Measurements from ENCODE around the gene FAM209A. TPM values are rescaled to one million over a fixed set of nuclear protein-coding genes. Genes with fewer than 3 reads are reported as not detected.
"Not testable (repeated sequence)": the region's sequence is repeated elsewhere in the genome, so short reads cannot be mapped to it uniquely, and the experiment has no call there.

Gene FAM209A, protein sequence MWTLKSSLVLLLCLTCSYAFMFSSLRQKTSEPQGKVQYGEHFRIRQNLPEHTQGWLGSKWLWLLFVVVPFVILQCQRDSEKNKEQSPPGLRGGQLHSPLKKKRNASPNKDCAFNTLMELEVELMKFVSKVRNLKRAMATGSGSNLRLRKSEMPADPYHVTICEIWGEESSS
- total RNA-seq (1 to 10 TPM in 1 of 4 donors, not detected in 3; 1.4 TPM), polyA plus RNA-seq (under 1 TPM in 1 of 3 donors, not detected in 2; 0.45 TPM)

DNA sequence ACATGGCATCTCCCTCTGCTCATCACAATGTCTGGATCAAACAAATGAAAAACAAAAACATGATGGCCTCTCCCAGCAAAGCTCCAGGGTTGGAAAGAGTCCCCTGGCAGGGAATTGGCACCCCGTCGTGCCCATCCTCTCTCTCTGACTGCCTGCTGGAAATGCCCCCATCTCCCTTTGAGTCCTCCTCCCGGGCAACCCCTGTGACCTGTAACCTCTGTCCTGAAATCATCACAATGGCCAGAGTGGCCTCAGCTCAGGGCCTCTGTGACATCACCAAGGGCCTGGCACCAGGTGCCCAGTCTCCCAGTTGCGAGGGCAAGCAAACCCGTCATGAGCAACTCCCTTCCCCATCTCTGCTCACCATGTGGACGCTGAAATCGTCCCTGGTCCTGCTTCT lies at the start of gene FAM209A:
Gene FAM209A, plus strand, starts transcription at position 301 of the 400 bp plus-strand sequence. Its CDS starts 65 bp downstream, at position 366.
- peaks cover 0 to 13% (median 7%) of the 10 kb centered on the region in 4 donors for H3K9me3 ChIP-seq
- H3K27ac ChIP-seq; H3K27me3 ChIP-seq; intact Hi-C loops (cut with DNase I); DNase-seq; H3K4me3 ChIP-seq; H3K4me1 ChIP-seq: not testable (repeated sequence)
- peaks cover 0 to 23% (median 12%) of the 10 kb centered on the region in 4 donors for H3K36me3 ChIP-seq
- 91 to 92% methylated on average over 7 of the region's 7 CpGs for WGBS, 2 donors

DNA sequence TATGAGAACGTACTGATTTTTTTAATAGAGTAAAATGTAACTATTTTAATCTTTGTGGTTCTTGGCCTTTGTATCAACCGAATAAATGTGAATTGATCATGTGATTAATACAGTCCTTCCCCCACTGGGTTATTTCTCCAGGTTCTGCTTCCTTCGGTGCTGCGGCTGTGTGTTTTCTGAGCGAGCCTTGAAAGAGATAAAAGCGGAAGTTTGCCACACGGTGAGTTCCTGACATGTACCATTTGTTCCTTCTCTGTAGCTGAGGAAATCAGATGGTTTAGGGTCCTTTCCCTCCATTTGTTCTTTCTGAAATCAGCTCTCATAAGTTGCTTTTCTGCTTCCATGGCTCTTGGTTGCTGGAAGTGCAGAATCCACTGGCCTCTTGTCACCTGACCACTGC lies 40.6 kb upstream of the FAM209A start:
- Histone ChIP-seq H3K36me3 (peaks cover 13 to 90% (median 33%) of the 10 kb centered on the region in 4 donors), H3K4me3 (no peak overlapping the region), H3K9me3 (no peaks in the 10 kb centered on the region), H3K4me1 (no peaks in the 10 kb centered on the region), H3K27ac (no peak overlapping the region), H3K27me3 (no peaks in the 10 kb centered on the region)
- 56 to 85% methylated on average over 7 of the region's 7 CpGs for WGBS, 2 donors
- no peak for DNase-seq
- intact Hi-C loops (cut with DNase I), result no loop called here
- TF ChIP-seq POLR2AphosphoS5 (IDR thresholded peaks at IDR 0.05), result no peak
- TF ChIP-seq, protein P1, sequence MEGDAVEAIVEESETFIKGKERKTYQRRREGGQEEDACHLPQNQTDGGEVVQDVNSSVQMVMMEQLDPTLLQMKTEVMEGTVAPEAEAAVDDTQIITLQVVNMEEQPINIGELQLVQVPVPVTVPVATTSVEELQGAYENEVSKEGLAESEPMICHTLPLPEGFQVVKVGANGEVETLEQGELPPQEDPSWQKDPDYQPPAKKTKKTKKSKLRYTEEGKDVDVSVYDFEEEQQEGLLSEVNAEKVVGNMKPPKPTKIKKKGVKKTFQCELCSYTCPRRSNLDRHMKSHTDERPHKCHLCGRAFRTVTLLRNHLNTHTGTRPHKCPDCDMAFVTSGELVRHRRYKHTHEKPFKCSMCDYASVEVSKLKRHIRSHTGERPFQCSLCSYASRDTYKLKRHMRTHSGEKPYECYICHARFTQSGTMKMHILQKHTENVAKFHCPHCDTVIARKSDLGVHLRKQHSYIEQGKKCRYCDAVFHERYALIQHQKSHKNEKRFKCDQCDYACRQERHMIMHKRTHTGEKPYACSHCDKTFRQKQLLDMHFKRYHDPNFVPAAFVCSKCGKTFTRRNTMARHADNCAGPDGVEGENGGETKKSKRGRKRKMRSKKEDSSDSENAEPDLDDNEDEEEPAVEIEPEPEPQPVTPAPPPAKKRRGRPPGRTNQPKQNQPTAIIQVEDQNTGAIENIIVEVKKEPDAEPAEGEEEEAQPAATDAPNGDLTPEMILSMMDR (IDR thresholded peaks at IDR 0.05), result no peak
- TF ChIP-seq EP300 (IDR thresholded peaks at IDR 0.05), result no peak
- no peak for TF ChIP-seq POLR2A (IDR thresholded peaks at IDR 0.05)

DNA sequence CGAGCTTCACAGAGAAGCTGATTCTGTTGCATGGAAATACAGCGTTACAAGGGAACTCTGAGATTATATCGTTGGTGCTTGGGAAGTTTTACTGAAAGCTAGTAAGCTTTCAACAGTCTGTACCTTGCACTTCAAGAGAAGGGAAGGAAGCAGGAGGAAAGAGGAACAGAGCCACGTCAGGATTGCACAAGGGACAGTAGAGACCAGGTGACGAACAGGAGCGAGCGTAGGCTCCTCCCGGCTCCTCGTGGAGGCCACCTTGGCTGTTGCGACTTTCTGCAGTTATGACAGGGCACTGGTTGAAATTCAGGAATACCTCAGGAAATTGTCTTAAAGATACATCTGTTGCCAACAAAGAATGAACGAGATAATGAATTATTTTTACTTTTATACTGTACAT lies 37.3 kb upstream of the FAM209A start:
- Histone ChIP-seq H3K36me3 (peaks cover 17 to 85% (median 29%) of the 10 kb centered on the region in 4 donors), H3K27me3 (no peaks in the 10 kb centered on the region), H3K27ac (no peak overlapping the region), H3K4me1 (no peaks in the 10 kb centered on the region), H3K4me3 (no peak overlapping the region), H3K9me3 (no peaks in the 10 kb centered on the region)
- intact Hi-C loops (cut with DNase I), result no loop called here
- DNase-seq, result no peak
- 81 to 88% methylated on average over 11 of the region's 11 CpGs for WGBS, 2 donors
- TF ChIP-seq, protein P1 (IDR thresholded peaks at IDR 0.05), result no peak
- TF ChIP-seq POLR2AphosphoS5 (IDR thresholded peaks at IDR 0.05) (no peak), POLR2A (IDR thresholded peaks at IDR 0.05) (no peak), EP300 (IDR thresholded peaks at IDR 0.05) (no peak)

DNA sequence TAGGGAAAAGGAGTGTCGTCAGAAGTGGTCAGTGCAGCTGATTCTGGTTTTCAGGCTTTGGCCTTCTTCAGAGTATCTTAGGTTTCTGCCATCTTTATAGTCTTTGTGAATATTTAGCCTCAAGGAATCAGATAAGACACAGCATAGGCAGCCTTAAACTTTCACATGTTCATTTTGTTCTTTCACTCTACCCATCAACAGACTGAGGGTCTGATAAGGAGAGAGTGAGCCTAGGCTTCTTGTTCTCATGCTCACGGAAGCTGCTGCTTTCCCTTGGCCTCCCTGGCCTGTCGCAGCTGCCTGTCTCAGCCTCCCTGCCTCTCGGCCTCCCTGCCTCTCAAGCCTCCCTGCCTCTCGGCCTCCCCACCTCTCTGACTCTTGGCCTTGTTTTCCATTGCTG lies 36.0 kb upstream of the FAM209A start:
- intact Hi-C loops (cut with DNase I), result no loop called here
- H3K27ac ChIP-seq, result no peak overlapping the region
- DNase-seq, result no peak
- H3K4me3 ChIP-seq, result no peak overlapping the region
- no peaks in the 10 kb centered on the region for H3K4me1 ChIP-seq
- H3K27me3 ChIP-seq, result no peaks in the 10 kb centered on the region
- H3K9me3 ChIP-seq, result no peaks in the 10 kb centered on the region
- H3K36me3 ChIP-seq, result peaks cover 17 to 79% (median 30%) of the 10 kb centered on the region in 4 donors
- 95 to 97% methylated on average over 5 of the region's 5 CpGs for WGBS, 2 donors
- TF ChIP-seq, protein P1 (IDR thresholded peaks at IDR 0.05), result no peak
- TF ChIP-seq POLR2AphosphoS5 (IDR thresholded peaks at IDR 0.05), result no peak
- TF ChIP-seq POLR2A (IDR thresholded peaks at IDR 0.05), result no peak
- no peak for TF ChIP-seq EP300 (IDR thresholded peaks at IDR 0.05)

DNA sequence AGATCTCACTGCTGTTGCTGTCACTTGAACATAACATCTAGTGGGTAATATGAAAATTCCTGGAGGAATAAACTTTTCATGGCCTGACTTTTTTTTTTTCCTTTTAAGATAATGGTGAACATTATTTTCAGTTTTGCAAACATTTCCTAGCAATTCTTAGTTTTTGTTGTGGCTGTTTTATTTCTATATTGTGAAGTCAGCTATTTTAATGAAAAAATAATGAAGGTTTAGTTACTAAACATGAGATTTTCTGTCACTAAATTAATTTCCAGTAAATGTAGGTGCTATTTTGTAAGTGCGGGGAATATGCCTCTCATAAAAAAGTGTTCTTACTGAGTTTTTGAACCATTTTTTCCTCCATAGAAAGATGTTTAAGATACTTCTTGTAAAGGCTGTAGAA lies 23.4 kb upstream of the FAM209A start:
- Histone ChIP-seq H3K36me3 (peaks cover 0 to 14% (median 1%) of the 10 kb centered on the region in 4 donors), H3K27me3 (no peaks in the 10 kb centered on the region), H3K9me3 (no peaks in the 10 kb centered on the region), H3K4me3 (no peak overlapping the region), H3K27ac (no peak overlapping the region), H3K4me1 (no peaks in the 10 kb centered on the region)
- TF ChIP-seq POLR2A (IDR thresholded peaks at IDR 0.05) (no peak), EP300 (IDR thresholded peaks at IDR 0.05) (no peak), POLR2AphosphoS5 (IDR thresholded peaks at IDR 0.05) (no peak)
- TF ChIP-seq, protein P1 (IDR thresholded peaks at IDR 0.05), result no peak
- intact Hi-C loops (cut with DNase I), result no loop called here
- no peak for DNase-seq
- 98 to 99% methylated on average over 1 of the region's 1 CpG for WGBS, 2 donors

All from sigmoid colon (tissue), 7 donors.